WTC11 (cell line): ENCODE measurements around the gene PKMYT1. TPM values are rescaled to one million over a fixed set of nuclear protein-coding genes. Genes with fewer than 3 reads are reported as not detected.

Experiments
- ATAC-seq: fragments of 200-7000 bp; cut with Tn5 transposase; 2 replicates; pipeline ENCODE4 v1.10.0; 2021; ENCODE audit warnings: mild to moderate bottlenecking, moderate library complexity
- CTCF ChIA-PET: fragments of 300-600 bp; sonication (Branson Sonifier 250); formaldehyde crosslinking; loops from one replicate; lab custom pipeline; 2021; ENCODE audit warnings: antibody characterized with exemption; lab: Charles Lee
- POLR2A ChIA-PET: fragments of 350-600 bp; sonication (Branson Sonifier 250); formaldehyde crosslinking; loops from one replicate; lab custom pipeline; 2021; ENCODE audit warnings: antibody characterized with exemption; lab: Charles Lee
- DNase-seq: peaks from one replicate; pipeline ENCODE4 v3.0.0; 2021; ENCODE audit warnings: low spot score
- H3K27ac Mint-ChIP-seq: 2 replicates; pipeline ENCODE4 v1.8.0; 2021; ENCODE audit warnings: mixed read lengths
- H3K27me3 Mint-ChIP-seq: 2 replicates; pipeline ENCODE4 v1.8.0; 2021; ENCODE audit warnings: low read depth, mild to moderate bottlenecking, moderate library complexity, mixed read lengths
- H3K36me3 Mint-ChIP-seq: 2 replicates; pipeline ENCODE4 v1.8.0; 2021; ENCODE audit warnings: mixed read lengths
- H3K4me1 Mint-ChIP-seq: 2 replicates; pipeline ENCODE4 v1.8.0; 2022; ENCODE audit warnings: mixed read lengths
- H3K4me3 Mint-ChIP-seq: 2 replicates; pipeline ENCODE4 v1.8.0; 2021; ENCODE audit warnings: mild to moderate bottlenecking, moderate library complexity, mixed read lengths
- H3K9me3 Mint-ChIP-seq: 2 replicates; pipeline ENCODE4 v1.8.0; 2021; ENCODE audit warnings: mixed read lengths
- FOXJ3 ChIP-seq: sonication (generic); formaldehyde crosslinking; IDR thresholded peaks from 2 replicates; pipeline ENCODE4 v1.9.0; 2021; ENCODE audit warnings: missing genetic modification reagents, mild to moderate bottlenecking, borderline replicate concordance
- FOXP1 ChIP-seq: sonication (generic); formaldehyde crosslinking; IDR thresholded peaks from 2 replicates; pipeline ENCODE4 v1.8.0; 2022; ENCODE audit warnings: missing genetic modification reagents, mild to moderate bottlenecking, moderate library complexity, borderline replicate concordance
- GTF2I ChIP-seq: fragments of 250-450 bp; sonication (Bioruptor Pico); conservative IDR thresholded peaks from 2 replicates; pipeline ENCODE4 v1.4.0; 2021; ENCODE audit warnings: mild to moderate bottlenecking
- HMGA2 ChIP-seq: fragments of 250-450 bp; sonication (Bioruptor Pico); IDR thresholded peaks from 2 replicates; pipeline ENCODE4 v1.4.0; 2021; ENCODE audit warnings: mild to moderate bottlenecking, moderate library complexity
- HMGXB4 ChIP-seq: sonication (generic); formaldehyde crosslinking; IDR thresholded peaks from 2 replicates; pipeline ENCODE4 v1.8.1; 2023; ENCODE audit warnings: mild to moderate bottlenecking, moderate library complexity, missing genetic modification reagents
- JAZF1 ChIP-seq: fragments of 250-450 bp; sonication (Bioruptor Pico); IDR thresholded peaks from 2 replicates; pipeline ENCODE4 v1.9.0; 2021; ENCODE audit warnings: moderate library complexity, mild to moderate bottlenecking, inconsistent platforms
- KAT7 ChIP-seq: sonication (generic); formaldehyde crosslinking; IDR thresholded peaks from 2 replicates; pipeline ENCODE4 v1.8.1; 2023; ENCODE audit warnings: missing genetic modification reagents, mild to moderate bottlenecking, borderline replicate concordance
- MAX ChIP-seq: sonication (generic); formaldehyde crosslinking; IDR thresholded peaks from 2 replicates; pipeline ENCODE4 v1.8.0; 2022; ENCODE audit warnings: mild to moderate bottlenecking, missing genetic modification reagents
- MYBL2 ChIP-seq: sonication (generic); formaldehyde crosslinking; IDR thresholded peaks from 2 replicates; pipeline ENCODE4 v1.8.1; 2023; ENCODE audit warnings: mild to moderate bottlenecking, moderate library complexity, missing genetic modification reagents
- NR3C1 ChIP-seq: sonication (generic); formaldehyde crosslinking; conservative IDR thresholded peaks from 2 replicates; pipeline ENCODE4 v1.8.1; 2023; ENCODE audit warnings: low read depth, mild to moderate bottlenecking, missing genetic modification reagents
- SMAD3 ChIP-seq: sonication (generic); formaldehyde crosslinking; IDR thresholded peaks from 2 replicates; pipeline ENCODE4 v1.8.0; 2022; ENCODE audit warnings: missing genetic modification reagents, mild to moderate bottlenecking, borderline replicate concordance
- SOX15 ChIP-seq: fragments of 250-450 bp; sonication (Bioruptor Pico); IDR thresholded peaks from 2 replicates; pipeline ENCODE4 v1.9.0; 2021; ENCODE audit warnings: mild to moderate bottlenecking
- SP1 ChIP-seq: sonication (generic); formaldehyde crosslinking; conservative IDR thresholded peaks from 2 replicates; pipeline ENCODE4 v1.8.1; 2022; ENCODE audit warnings: missing genetic modification reagents
- TEAD1 ChIP-seq: sonication (generic); formaldehyde crosslinking; IDR thresholded peaks from 2 replicates; pipeline ENCODE4 v1.8.0; 2022; ENCODE audit warnings: mild to moderate bottlenecking, missing genetic modification reagents
- TP53 ChIP-seq: sonication (generic); formaldehyde crosslinking; IDR thresholded peaks from 2 replicates; pipeline ENCODE4 v1.8.1; 2023; ENCODE audit warnings: mild to moderate bottlenecking, missing genetic modification reagents
- ZBTB43 ChIP-seq: sonication (generic); formaldehyde crosslinking; IDR thresholded peaks from 2 replicates; pipeline ENCODE4 v1.8.1; 2023; ENCODE audit warnings: mild to moderate bottlenecking, missing genetic modification reagents
- ZNF219 ChIP-seq: sonication (generic); formaldehyde crosslinking; IDR thresholded peaks from 2 replicates; pipeline ENCODE4 v1.8.0; 2023; ENCODE audit warnings: missing genetic modification reagents, mild to moderate bottlenecking, borderline replicate concordance
- ZNF671 ChIP-seq: fragments of 250-450 bp; sonication (Bioruptor Pico); IDR thresholded peaks from 2 replicates; pipeline ENCODE4 v1.8.0; 2021; ENCODE audit warnings: mild to moderate bottlenecking
- total RNA-seq: library from RNA; stranded (reverse); gene quantifications from 3 replicates; pipeline ENCODE4 v1.2.3, GENCODE V29; 2021
- TF ChIP-seq, protein P1 (sequence below): sonication (generic); formaldehyde crosslinking; IDR thresholded peaks from 2 replicates; pipeline ENCODE4 v1.8.0; 2022; ENCODE audit warnings: missing genetic modification reagents
- TF ChIP-seq, protein P2 (sequence below): sonication (generic); formaldehyde crosslinking; IDR thresholded peaks from 2 replicates; pipeline ENCODE4 v1.8.0; 2022; ENCODE audit warnings: mild to moderate bottlenecking, missing genetic modification reagents
- TF ChIP-seq, protein P3 (sequence below): sonication (generic); formaldehyde crosslinking; IDR thresholded peaks from 2 replicates; pipeline ENCODE4 v1.8.1; 2022; ENCODE audit warnings: mild to moderate bottlenecking, moderate library complexity, missing genetic modification reagents
- TF ChIP-seq, protein P4 (sequence below): sonication (generic); formaldehyde crosslinking; IDR thresholded peaks from 2 replicates; pipeline ENCODE4 v1.8.1; 2023; ENCODE audit warnings: mild to moderate bottlenecking, missing genetic modification reagents

The PKMYT1 gene
- total RNA-seq, 1 experiment from 2014 or later: 120 TPM

DNA sequence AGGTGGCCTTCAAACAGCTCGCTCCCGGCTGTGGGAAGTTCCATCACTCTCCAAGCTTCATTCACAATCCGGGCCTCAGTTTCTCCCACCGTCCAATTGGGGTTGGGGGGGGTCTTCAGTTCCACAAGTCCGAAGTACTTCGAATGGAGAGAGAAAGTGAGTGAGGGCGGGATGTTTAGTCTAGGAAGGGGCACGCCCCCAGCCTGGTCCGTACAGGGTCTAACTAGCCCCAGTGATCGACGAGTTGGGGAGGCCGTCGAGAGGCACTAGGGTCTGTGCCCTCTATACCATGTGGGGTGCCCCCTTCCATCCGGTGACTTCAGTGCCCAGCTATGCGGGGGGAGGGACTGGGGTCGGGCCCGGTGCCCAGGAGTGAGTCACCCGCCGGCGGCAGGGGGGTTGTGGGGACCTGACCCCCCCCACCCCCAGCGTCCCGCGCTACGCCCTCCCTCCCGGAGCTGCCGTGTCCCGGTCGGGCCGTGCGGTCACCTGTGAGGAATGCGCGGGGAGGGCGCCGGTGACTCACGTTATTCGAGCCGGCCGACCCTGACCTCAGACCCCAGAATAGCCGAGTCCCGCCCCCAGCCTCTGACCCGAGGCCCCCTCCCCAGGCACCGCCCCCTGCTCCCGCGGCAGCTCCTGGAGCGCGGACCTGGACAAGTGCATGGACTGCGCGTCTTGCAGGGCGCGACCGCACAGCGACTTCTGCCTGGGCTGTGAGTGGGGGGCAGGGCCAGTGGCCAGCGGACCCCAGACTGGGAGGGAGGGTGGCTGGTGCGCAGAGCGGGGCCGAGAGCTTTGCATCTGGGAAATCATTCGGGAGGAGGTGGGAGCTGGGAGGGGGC, 40.6 kb upstream of the PKMYT1 start:
- CTCF ChIA-PET: interaction anchor here (0.6 to 8.6 kb wide), 26 partner anchors 11 to 1339 kb away, joined by 3 to 360 read pairs (median 4); partner anchors contain the start of genes CLDN9, FLYWCH1, KREMEN2 and ZSCAN10
- POLR2A ChIA-PET: interaction anchor here (0.6 to 17.1 kb wide), 15 partner anchors 9 to 149 kb away, joined by 3 to 502 read pairs (median 5); partner anchors contain the start of genes CLDN9 and ZSCAN10
- peak overlapping the region; percentile 99 for H3K27ac Mint-ChIP-seq
- peaks cover 49% of the 10 kb centered on the region for H3K4me1 Mint-ChIP-seq
- DNase-seq (peak; percentile 85), ATAC-seq (peak; percentile 4)
- H3K4me3 Mint-ChIP-seq: peak overlapping the region; percentile 86
- H3K9me3 Mint-ChIP-seq: no peaks in the 10 kb centered on the region
- peaks cover 14% of the 10 kb centered on the region for H3K36me3 Mint-ChIP-seq
- H3K27me3 Mint-ChIP-seq: peaks cover 2% of the 10 kb centered on the region; the same call in 1 of the 2 replicates
- TF ChIP-seq TEAD1 (CRISPR knock-in tag) (peak; percentile 33; the same call in 1 of the 2 replicates), TP53 (CRISPR knock-in tag) (peak; percentile 45; the same call in 1 of the 2 replicates), SP1 (peak; percentile 12; the same call in 1 of the 2 replicates), KAT7 (CRISPR knock-in tag) (no peak), ZNF219 (CRISPR knock-in tag) (no peak), FOXJ3 (CRISPR knock-in tag) (no peak), JAZF1 (no peak), ZNF671 (CRISPR knock-in tag) (peak; percentile 80; the same call in 1 of the 2 replicates), GTF2I (CRISPR knock-in tag) (no peak), SMAD3 (0 out of 2 replicates have a peak, but pooled peaks have one; percentile 32), FOXP1 (CRISPR knock-in tag) (no peak; the same call in 1 of the 2 replicates), HMGXB4 (CRISPR knock-in tag) (peak; percentile 56; the same call in 1 of the 2 replicates), ZBTB43 (CRISPR knock-in tag) (0 out of 2 replicates have a peak, but pooled peaks have one; percentile 58), MAX (peak; percentile 38; the same call in 1 of the 2 replicates), SOX15 (CRISPR knock-in tag) (no peak), NR3C1 (CRISPR knock-in tag) (no peak), MYBL2 (CRISPR knock-in tag) (peak; percentile 14; the same call in 1 of the 2 replicates), HMGA2 (CRISPR knock-in tag) (0 out of 2 replicates have a peak, but pooled peaks have one; percentile 16)
- TF ChIP-seq, protein P1, sequence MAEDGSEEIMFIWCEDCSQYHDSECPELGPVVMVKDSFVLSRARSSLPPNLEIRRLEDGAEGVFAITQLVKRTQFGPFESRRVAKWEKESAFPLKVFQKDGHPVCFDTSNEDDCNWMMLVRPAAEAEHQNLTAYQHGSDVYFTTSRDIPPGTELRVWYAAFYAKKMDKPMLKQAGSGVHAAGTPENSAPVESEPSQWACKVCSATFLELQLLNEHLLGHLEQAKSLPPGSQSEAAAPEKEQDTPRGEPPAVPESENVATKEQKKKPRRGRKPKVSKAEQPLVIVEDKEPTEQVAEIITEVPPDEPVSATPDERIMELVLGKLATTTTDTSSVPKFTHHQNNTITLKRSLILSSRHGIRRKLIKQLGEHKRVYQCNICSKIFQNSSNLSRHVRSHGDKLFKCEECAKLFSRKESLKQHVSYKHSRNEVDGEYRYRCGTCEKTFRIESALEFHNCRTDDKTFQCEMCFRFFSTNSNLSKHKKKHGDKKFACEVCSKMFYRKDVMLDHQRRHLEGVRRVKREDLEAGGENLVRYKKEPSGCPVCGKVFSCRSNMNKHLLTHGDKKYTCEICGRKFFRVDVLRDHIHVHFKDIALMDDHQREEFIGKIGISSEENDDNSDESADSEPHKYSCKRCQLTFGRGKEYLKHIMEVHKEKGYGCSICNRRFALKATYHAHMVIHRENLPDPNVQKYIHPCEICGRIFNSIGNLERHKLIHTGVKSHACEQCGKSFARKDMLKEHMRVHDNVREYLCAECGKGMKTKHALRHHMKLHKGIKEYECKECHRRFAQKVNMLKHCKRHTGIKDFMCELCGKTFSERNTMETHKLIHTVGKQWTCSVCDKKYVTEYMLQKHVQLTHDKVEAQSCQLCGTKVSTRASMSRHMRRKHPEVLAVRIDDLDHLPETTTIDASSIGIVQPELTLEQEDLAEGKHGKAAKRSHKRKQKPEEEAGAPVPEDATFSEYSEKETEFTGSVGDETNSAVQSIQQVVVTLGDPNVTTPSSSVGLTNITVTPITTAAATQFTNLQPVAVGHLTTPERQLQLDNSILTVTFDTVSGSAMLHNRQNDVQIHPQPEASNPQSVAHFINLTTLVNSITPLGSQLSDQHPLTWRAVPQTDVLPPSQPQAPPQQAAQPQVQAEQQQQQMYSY (CRISPR knock-in tag): peak; percentile 88
- TF ChIP-seq, protein P2, sequence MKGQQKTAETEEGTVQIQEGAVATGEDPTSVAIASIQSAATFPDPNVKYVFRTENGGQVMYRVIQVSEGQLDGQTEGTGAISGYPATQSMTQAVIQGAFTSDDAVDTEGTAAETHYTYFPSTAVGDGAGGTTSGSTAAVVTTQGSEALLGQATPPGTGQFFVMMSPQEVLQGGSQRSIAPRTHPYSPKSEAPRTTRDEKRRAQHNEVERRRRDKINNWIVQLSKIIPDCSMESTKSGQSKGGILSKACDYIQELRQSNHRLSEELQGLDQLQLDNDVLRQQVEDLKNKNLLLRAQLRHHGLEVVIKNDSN (CRISPR knock-in tag): 0 out of 2 replicates have a peak, but pooled peaks have one; percentile 5
- TF ChIP-seq, protein P3, sequence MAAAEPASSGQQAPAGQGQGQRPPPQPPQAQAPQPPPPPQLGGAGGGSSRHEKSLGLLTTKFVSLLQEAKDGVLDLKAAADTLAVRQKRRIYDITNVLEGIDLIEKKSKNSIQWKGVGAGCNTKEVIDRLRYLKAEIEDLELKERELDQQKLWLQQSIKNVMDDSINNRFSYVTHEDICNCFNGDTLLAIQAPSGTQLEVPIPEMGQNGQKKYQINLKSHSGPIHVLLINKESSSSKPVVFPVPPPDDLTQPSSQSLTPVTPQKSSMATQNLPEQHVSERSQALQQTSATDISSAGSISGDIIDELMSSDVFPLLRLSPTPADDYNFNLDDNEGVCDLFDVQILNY: no peak
- TF ChIP-seq, protein P4, sequence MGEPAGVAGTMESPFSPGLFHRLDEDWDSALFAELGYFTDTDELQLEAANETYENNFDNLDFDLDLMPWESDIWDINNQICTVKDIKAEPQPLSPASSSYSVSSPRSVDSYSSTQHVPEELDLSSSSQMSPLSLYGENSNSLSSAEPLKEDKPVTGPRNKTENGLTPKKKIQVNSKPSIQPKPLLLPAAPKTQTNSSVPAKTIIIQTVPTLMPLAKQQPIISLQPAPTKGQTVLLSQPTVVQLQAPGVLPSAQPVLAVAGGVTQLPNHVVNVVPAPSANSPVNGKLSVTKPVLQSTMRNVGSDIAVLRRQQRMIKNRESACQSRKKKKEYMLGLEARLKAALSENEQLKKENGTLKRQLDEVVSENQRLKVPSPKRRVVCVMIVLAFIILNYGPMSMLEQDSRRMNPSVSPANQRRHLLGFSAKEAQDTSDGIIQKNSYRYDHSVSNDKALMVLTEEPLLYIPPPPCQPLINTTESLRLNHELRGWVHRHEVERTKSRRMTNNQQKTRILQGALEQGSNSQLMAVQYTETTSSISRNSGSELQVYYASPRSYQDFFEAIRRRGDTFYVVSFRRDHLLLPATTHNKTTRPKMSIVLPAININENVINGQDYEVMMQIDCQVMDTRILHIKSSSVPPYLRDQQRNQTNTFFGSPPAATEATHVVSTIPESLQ: no peak
